ENCODE measurements around the gene ZNF436. TPM values are rescaled to one million over a fixed set of nuclear protein-coding genes. Genes with fewer than 3 reads are reported as not detected.

ZNF436 gene
- total and polyA plus RNA-seq, 9 of the 15 experiments (the other 6 are each of a cell fraction or from before 2014, with no cell fraction given) = 2.1 to 11.3 (median 6.8) TPM

GRCh38 chr1:23389837-23390321, 20.2 kb upstream of the ZNF436 start (continued):
- TF ChIP-seq SRF (CRISPR knock-in tag; IDR thresholded peaks at IDR 0.05) = peak in 1 of 2 experiments; percentile 57; a peak in 1 of 4 replicates
- peak; percentile 48; the same call in 1 of the 2 replicates for TF ChIP-seq HBP1 (CRISPR knock-in tag; IDR thresholded peaks at IDR 0.05)
- TF ChIP-seq ZNF124 (CRISPR knock-in tag; IDR thresholded peaks at IDR 0.05) = no peak
- no peak for TF ChIP-seq E2F3 (CRISPR knock-in tag; IDR thresholded peaks at IDR 0.05)
- TF ChIP-seq, protein P1, sequence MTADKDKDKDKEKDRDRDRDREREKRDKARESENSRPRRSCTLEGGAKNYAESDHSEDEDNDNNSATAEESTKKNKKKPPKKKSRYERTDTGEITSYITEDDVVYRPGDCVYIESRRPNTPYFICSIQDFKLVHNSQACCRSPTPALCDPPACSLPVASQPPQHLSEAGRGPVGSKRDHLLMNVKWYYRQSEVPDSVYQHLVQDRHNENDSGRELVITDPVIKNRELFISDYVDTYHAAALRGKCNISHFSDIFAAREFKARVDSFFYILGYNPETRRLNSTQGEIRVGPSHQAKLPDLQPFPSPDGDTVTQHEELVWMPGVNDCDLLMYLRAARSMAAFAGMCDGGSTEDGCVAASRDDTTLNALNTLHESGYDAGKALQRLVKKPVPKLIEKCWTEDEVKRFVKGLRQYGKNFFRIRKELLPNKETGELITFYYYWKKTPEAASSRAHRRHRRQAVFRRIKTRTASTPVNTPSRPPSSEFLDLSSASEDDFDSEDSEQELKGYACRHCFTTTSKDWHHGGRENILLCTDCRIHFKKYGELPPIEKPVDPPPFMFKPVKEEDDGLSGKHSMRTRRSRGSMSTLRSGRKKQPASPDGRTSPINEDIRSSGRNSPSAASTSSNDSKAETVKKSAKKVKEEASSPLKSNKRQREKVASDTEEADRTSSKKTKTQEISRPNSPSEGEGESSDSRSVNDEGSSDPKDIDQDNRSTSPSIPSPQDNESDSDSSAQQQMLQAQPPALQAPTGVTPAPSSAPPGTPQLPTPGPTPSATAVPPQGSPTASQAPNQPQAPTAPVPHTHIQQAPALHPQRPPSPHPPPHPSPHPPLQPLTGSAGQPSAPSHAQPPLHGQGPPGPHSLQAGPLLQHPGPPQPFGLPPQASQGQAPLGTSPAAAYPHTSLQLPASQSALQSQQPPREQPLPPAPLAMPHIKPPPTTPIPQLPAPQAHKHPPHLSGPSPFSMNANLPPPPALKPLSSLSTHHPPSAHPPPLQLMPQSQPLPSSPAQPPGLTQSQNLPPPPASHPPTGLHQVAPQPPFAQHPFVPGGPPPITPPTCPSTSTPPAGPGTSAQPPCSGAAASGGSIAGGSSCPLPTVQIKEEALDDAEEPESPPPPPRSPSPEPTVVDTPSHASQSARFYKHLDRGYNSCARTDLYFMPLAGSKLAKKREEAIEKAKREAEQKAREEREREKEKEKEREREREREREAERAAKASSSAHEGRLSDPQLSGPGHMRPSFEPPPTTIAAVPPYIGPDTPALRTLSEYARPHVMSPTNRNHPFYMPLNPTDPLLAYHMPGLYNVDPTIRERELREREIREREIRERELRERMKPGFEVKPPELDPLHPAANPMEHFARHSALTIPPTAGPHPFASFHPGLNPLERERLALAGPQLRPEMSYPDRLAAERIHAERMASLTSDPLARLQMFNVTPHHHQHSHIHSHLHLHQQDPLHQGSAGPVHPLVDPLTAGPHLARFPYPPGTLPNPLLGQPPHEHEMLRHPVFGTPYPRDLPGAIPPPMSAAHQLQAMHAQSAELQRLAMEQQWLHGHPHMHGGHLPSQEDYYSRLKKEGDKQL (CRISPR knock-in tag; IDR thresholded peaks at IDR 0.05; ENCODE audit: borderline replicate concordance) = no peak
- TF ChIP-seq HDGF (IDR thresholded peaks at IDR 0.05) = no peak
- TF ChIP-seq, protein P2, sequence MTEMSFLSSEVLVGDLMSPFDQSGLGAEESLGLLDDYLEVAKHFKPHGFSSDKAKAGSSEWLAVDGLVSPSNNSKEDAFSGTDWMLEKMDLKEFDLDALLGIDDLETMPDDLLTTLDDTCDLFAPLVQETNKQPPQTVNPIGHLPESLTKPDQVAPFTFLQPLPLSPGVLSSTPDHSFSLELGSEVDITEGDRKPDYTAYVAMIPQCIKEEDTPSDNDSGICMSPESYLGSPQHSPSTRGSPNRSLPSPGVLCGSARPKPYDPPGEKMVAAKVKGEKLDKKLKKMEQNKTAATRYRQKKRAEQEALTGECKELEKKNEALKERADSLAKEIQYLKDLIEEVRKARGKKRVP (CRISPR knock-in tag; IDR thresholded peaks at IDR 0.05) = peak; percentile 90
- TF ChIP-seq TCF7L2 (IDR thresholded peaks at IDR 0.05; ENCODE audit: low read depth, low read length) = no peak
- TF ChIP-seq TRIM24 (IDR thresholded peaks at IDR 0.05) = peak in 1 of 2 experiments; percentile 27; a peak in 1 of 4 replicates
- TF ChIP-seq FOXK1 (CRISPR knock-in tag; IDR thresholded peaks at IDR 0.05; ENCODE audit: borderline replicate concordance) = no peak
- peak; percentile 7; the same call in 1 of the 2 replicates for TF ChIP-seq ZNF239 (CRISPR knock-in tag; IDR thresholded peaks at IDR 0.05)
- TF ChIP-seq L3MBTL2 (IDR thresholded peaks at IDR 0.05) = peak; percentile 67
- peak; percentile 29; the same call in 1 of the 2 replicates for TF ChIP-seq ARID1B (IDR thresholded peaks at IDR 0.05)
- TF ChIP-seq TAF7 (tag; IDR thresholded peaks at IDR 0.05) = no peak
- TF ChIP-seq HDAC2 (IDR thresholded peaks at IDR 0.05) = peak; percentile 32; the same call in 1 of the 2 replicates
- no peak for TF ChIP-seq ATF2 (CRISPR knock-in tag; IDR thresholded peaks at IDR 0.05)
- TF ChIP-seq POLR2H (tag; IDR thresholded peaks at IDR 0.05; ENCODE audit: low read depth) = peak; percentile 86
- no peak for TF ChIP-seq TAL1 (IDR thresholded peaks at IDR 0.05)
- TF ChIP-seq HIVEP1 (CRISPR knock-in tag; IDR thresholded peaks at IDR 0.05) = no peak
- peak; percentile 26; the same call in 1 of the 2 replicates for TF ChIP-seq ZNF644 (tag; IDR thresholded peaks at IDR 0.05; ENCODE audit: low read depth)
- TF ChIP-seq POLR3G (IDR thresholded peaks at IDR 0.05; ENCODE audit: extremely low read depth, insufficient read length, insufficient replicate concordance) = no peak
- TF ChIP-seq ZFP36 (IDR thresholded peaks at IDR 0.05; ENCODE audit: low read depth, low read length, partially characterized antibody) = no peak
